ENCODE data around the gene MEX3A.
"Not testable (repeated sequence)": the region's sequence is repeated elsewhere in the genome, so short reads cannot be mapped to it uniquely, and the experiment has no call there.

MEX3A gene

DNA sequence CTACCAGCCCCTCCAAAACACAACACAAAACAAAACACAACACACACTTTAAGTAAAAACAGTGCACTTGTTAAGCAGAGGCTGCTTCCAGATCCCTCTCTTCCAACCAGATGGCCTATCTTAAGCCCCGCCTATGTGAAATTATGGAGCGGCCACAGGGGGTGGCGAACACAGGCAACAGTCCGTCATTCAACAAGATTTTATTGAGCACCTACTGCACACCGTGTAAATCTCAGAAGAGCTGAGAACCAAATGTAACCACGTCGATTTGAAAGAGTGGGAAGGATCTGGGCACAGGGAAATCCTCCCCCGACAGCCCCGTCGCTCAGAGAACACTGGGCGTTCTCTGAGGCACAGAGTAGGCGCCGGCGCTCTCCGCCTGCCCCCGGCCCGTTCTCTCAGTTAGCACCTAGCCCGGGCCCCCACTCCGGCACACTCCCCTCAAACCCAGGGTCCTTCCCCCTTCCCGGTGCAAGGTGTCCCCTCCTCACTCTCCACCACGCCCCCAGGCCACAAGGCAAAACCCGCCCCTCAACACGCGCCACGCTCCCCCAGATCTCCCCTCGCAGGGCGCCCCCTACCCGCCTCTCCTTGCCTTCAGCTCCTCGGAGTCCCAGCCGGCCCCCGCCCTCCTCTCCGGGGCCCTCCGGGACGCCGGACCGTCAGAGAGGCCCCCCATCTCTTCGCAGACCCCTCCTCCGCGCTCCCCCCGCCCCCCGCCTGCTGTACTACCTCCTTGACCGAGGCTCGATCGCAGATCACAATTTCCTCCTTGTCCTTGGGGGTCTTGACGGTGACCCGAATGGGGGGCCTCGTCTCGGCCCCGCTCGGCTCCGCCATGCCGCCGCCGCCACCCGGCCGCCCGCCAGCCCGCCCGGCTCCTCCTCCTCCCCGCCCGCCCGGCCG is 29.1 kb downstream of the MEX3A start:
- Histone ChIP-seq H3K36me3 (ENCODE audit: insufficient read depth, low read length) (peaks cover 11% of the 10 kb centered on the region; the same call in 1 of the 2 replicates), H2AFZ (ENCODE audit: low read length, unreplicated experiment) (peak overlapping the region; percentile 84), H3K27ac (ENCODE audit: low read depth, low read length) (0 out of 2 replicates have a peak overlapping the region, but pooled peaks have one; percentile 20)

DNA sequence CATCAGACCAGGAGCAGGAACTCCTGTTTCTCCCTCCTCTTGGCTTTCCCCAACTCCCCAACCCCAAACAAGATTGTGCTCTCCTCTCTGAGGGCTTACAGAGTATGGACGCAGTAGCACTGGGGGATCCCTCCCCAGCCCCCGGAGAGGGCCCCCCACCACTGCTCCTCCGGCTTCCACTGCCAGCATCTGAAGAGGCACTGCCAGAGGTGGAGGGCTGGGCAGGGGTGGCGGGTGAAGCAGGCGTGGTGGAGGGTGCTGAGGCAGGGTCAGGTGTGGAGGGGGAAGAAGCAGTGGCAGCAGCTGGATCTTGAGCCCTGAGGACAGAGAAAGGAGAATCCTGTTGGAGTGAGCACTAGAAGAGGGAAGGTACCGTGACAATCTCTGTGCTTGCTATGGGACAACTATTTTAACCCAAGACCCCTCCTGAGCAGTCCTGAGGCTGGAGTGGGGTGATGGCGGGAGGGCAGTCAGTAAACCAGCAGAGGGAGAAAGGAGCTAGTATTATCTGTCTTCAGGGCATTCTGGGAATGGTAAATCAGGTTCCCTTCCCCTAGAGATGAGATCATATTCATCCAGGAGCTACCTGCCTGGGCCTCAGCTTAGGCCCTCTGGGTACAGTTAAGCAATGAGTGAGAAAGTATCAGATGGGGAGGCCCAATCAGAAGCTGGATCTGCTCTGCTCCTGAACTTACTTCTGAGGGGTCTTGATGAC is 31.1 kb downstream of the MEX3A start:
- Histone ChIP-seq H3K36me3 (ENCODE audit: insufficient read depth, low read length) (peaks cover 11% of the 10 kb centered on the region; the same call in 1 of the 2 replicates), H3K27ac (ENCODE audit: low read depth, low read length) (no peak overlapping the region), H3K79me2 (ENCODE audit: control insufficient read depth, insufficient read depth, low read length, unreplicated experiment) (peaks cover 19% of the 10 kb centered on the region), H3K4me1 (ENCODE audit: control insufficient read depth, insufficient read depth, low read length, unreplicated experiment) (peaks cover 7% of the 10 kb centered on the region), H2AFZ (ENCODE audit: low read length, unreplicated experiment) (no peak overlapping the region), H3K4me3 (ENCODE audit: low read depth, low read length) (no peak overlapping the region), H3K27me3 (ENCODE audit: insufficient read depth, low read length) (no peaks in the 10 kb centered on the region)

More for the DNA sequence above, 29.1 kb downstream of the MEX3A start:
- Histone ChIP-seq H3K4me1 (ENCODE audit: control insufficient read depth, insufficient read depth, low read length, unreplicated experiment) (peaks cover 7% of the 10 kb centered on the region), H3K4me3 (ENCODE audit: low read depth, low read length) (peak overlapping the region; percentile 84), H3K79me2 (ENCODE audit: control insufficient read depth, insufficient read depth, low read length, unreplicated experiment) (peaks cover 22% of the 10 kb centered on the region), H3K27me3 (ENCODE audit: insufficient read depth, low read length) (no peaks in the 10 kb centered on the region)

DNA sequence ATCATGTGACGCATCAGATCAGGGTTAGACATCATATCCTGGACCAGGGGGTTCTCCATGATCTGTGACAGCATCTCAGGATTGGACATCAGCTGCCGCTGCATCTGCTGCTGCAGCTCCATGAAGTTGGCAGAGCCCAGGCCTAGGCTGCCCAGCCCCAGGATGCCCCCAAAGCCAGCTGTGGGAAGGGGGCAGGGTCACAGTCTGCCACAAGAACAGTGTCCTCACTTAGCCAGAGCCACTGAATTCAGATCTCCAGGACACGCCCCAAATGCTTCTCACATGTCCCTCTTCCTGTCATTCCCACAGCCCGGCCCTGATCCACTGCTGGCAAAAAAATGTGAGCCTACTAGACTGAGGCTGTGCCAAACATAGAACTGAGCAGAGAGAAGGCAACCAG is 31.9 kb downstream of the MEX3A start:
- Histone ChIP-seq H3K4me3 (ENCODE audit: low read depth, low read length) (no peak overlapping the region), H3K79me2 (ENCODE audit: control insufficient read depth, insufficient read depth, low read length, unreplicated experiment) (peaks cover 14% of the 10 kb centered on the region), H3K27ac (ENCODE audit: low read depth, low read length) (no peak overlapping the region), H3K27me3 (ENCODE audit: insufficient read depth, low read length) (no peaks in the 10 kb centered on the region), H2AFZ (ENCODE audit: low read length, unreplicated experiment) (no peak overlapping the region), H3K36me3 (ENCODE audit: insufficient read depth, low read length) (peaks cover 11% of the 10 kb centered on the region; the same call in 1 of the 2 replicates), H3K4me1 (ENCODE audit: control insufficient read depth, insufficient read depth, low read length, unreplicated experiment) (peaks cover under 1% of the 10 kb centered on the region)

DNA sequence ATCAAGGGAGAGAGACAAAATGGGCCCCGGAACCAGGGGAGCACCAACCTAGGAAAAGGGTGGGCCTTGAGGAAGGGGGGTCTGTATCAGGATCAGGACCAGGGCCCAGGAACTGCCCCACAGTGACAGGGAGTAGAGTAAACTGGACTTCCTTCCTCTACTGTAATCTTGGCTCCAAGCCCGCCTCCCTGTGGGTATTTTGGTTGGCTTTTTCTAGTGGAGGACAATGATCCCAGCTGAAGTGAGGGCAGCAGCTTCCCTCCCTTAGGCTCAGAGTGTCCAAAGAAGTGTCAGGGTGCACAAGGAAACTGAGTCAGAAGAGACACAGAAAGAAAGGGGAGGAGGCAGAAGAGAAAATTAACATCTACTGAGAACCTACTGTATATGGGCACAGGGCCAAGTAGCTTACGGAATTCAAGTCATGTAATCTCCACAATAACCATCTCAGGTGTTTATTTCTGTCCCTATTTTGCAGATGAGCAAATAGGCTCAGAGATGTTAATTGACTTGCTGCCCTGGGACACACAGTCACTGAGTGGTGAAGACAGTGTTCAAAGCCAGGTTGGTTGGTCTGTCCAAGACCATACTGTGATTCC is 33.5 kb downstream of the MEX3A start:
- Histone ChIP-seq H3K27ac (ENCODE audit: low read depth, low read length) (no peak overlapping the region), H3K36me3 (ENCODE audit: insufficient read depth, low read length) (peaks cover 11% of the 10 kb centered on the region; the same call in 1 of the 2 replicates), H3K4me3 (ENCODE audit: low read depth, low read length) (no peak overlapping the region), H3K79me2 (ENCODE audit: control insufficient read depth, insufficient read depth, low read length, unreplicated experiment) (peaks cover 7% of the 10 kb centered on the region), H2AFZ (ENCODE audit: low read length, unreplicated experiment) (no peak overlapping the region), H3K4me1 (ENCODE audit: control insufficient read depth, insufficient read depth, low read length, unreplicated experiment) (no peaks in the 10 kb centered on the region), H3K27me3 (ENCODE audit: insufficient read depth, low read length) (no peaks in the 10 kb centered on the region)

DNA sequence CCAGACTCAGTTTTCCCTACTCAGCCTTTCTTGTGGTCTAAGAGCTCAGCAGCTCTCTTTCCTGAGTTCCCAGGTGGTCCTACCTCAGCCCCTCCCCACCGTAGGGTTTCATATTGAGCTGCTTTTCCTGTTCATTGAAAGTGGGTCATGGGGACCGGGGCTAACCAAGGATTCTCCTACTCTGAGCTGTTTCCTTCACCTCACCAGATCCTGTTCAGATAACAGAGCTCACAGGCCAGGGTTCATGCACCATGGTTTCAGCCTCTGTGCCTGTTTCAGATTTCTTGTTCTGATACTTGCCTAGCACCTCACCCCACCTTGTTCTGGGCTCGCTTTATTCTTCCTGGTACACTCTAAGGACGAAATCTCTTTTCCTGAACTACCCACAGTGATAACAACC is 37.2 kb downstream of the MEX3A start:
- Histone ChIP-seq H2AFZ (ENCODE audit: low read length, unreplicated experiment) (no peak overlapping the region), H3K79me2 (ENCODE audit: control insufficient read depth, insufficient read depth, low read length, unreplicated experiment) (no peaks in the 10 kb centered on the region), H3K4me1 (ENCODE audit: control insufficient read depth, insufficient read depth, low read length, unreplicated experiment) (peaks cover 12% of the 10 kb centered on the region), H3K27ac (ENCODE audit: low read depth, low read length) (no peak overlapping the region), H3K36me3 (ENCODE audit: insufficient read depth, low read length) (peaks cover 8% of the 10 kb centered on the region; the same call in 1 of the 2 replicates), H3K4me3 (ENCODE audit: low read depth, low read length) (no peak overlapping the region), H3K27me3 (ENCODE audit: insufficient read depth, low read length) (no peaks in the 10 kb centered on the region)

DNA sequence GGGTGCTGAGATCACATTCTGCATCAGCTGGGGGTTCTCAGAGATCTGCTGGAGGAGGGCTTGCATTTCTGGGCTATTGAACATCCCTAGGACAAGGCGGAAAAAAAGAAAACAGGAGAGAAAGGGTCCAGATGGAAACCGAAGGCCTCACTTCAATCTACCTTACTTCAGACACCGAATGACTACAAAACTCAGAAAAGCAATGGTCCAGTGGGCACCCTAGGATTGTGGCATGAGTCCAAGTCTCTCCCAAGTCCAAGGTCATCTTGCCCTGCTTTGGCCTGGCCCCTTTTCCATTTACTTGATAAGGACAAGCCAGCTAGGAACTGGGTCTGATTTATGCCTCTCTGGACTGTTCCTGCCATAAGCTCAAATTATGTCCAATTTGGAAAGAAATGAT is 39.4 kb downstream of the MEX3A start:
- H3K4me3 ChIP-seq (ENCODE audit: low read depth, low read length), result no peak overlapping the region
- H3K36me3 ChIP-seq (ENCODE audit: insufficient read depth, low read length), result no peaks in the 10 kb centered on the region
- H3K79me2 ChIP-seq (ENCODE audit: control insufficient read depth, insufficient read depth, low read length, unreplicated experiment), result no peaks in the 10 kb centered on the region
- no peak overlapping the region for H2AFZ ChIP-seq (ENCODE audit: low read length, unreplicated experiment)
- no peak overlapping the region for H3K27ac ChIP-seq (ENCODE audit: low read depth, low read length)
- H3K4me1 ChIP-seq (ENCODE audit: control insufficient read depth, insufficient read depth, low read length, unreplicated experiment), result peaks cover 12% of the 10 kb centered on the region
- no peaks in the 10 kb centered on the region for H3K27me3 ChIP-seq (ENCODE audit: insufficient read depth, low read length)

GRCh38 chr1:156034991-156035390 is 47.3 kb downstream of the MEX3A start:
- H3K27ac ChIP-seq (ENCODE audit: low read depth, low read length); H3K4me3 ChIP-seq (ENCODE audit: low read depth, low read length); H2AFZ ChIP-seq (ENCODE audit: low read length, unreplicated experiment); H3K36me3 ChIP-seq (ENCODE audit: insufficient read depth, low read length); H3K4me1 ChIP-seq (ENCODE audit: control insufficient read depth, insufficient read depth, low read length, unreplicated experiment); H3K79me2 ChIP-seq (ENCODE audit: control insufficient read depth, insufficient read depth, low read length, unreplicated experiment); H3K27me3 ChIP-seq (ENCODE audit: insufficient read depth, low read length): not testable (repeated sequence)

- Histone ChIP-seq H3K36me3 (ENCODE audit: insufficient read depth, low read length) (no peaks in the 10 kb centered on the region), H3K27ac (ENCODE audit: low read depth, low read length) (no peak overlapping the region), H3K27me3 (ENCODE audit: insufficient read depth, low read length) (no peaks in the 10 kb centered on the region), H3K79me2 (ENCODE audit: control insufficient read depth, insufficient read depth, low read length, unreplicated experiment) (no peaks in the 10 kb centered on the region), H3K4me1 (ENCODE audit: control insufficient read depth, insufficient read depth, low read length, unreplicated experiment) (no peaks in the 10 kb centered on the region), H3K4me3 (ENCODE audit: low read depth, low read length) (no peak overlapping the region), H2AFZ (ENCODE audit: low read length, unreplicated experiment) (no peak overlapping the region)
Observed at GRCh38 chr1:156033011-156033410, 49.3 kb downstream of the MEX3A start.

GRCh38 chr1:156026588-156026987 is 55.7 kb downstream of the MEX3A start:
- Histone ChIP-seq H3K36me3 (ENCODE audit: insufficient read depth, low read length) (no peaks in the 10 kb centered on the region), H3K27ac (ENCODE audit: low read depth, low read length) (no peak overlapping the region), H3K27me3 (ENCODE audit: insufficient read depth, low read length) (no peaks in the 10 kb centered on the region), H3K4me3 (ENCODE audit: low read depth, low read length) (no peak overlapping the region), H2AFZ (ENCODE audit: low read length, unreplicated experiment) (no peak overlapping the region), H3K79me2 (ENCODE audit: control insufficient read depth, insufficient read depth, low read length, unreplicated experiment) (no peaks in the 10 kb centered on the region), H3K4me1 (ENCODE audit: control insufficient read depth, insufficient read depth, low read length, unreplicated experiment) (no peaks in the 10 kb centered on the region)

GRCh38 chr1:156025876-156026275 is 56.4 kb downstream of the MEX3A start:
- Histone ChIP-seq H2AFZ (ENCODE audit: low read length, unreplicated experiment) (no peak overlapping the region), H3K27me3 (ENCODE audit: insufficient read depth, low read length) (no peaks in the 10 kb centered on the region), H3K27ac (ENCODE audit: low read depth, low read length) (no peak overlapping the region), H3K36me3 (ENCODE audit: insufficient read depth, low read length) (no peaks in the 10 kb centered on the region), H3K4me3 (ENCODE audit: low read depth, low read length) (no peak overlapping the region), H3K79me2 (ENCODE audit: control insufficient read depth, insufficient read depth, low read length, unreplicated experiment) (no peaks in the 10 kb centered on the region), H3K4me1 (ENCODE audit: control insufficient read depth, insufficient read depth, low read length, unreplicated experiment) (no peaks in the 10 kb centered on the region)

Data from ACC112 (cell line).